Measurements from ENCODE around the gene NRXN2.

Gene NRXN2

GRCh38 chr11:64558065-64558745 is 164.8 kb downstream of the NRXN2 start:
- TF ChIP-seq ZFX (IDR thresholded peaks at IDR 0.05) (no peak), CTCF (conservative IDR thresholded peaks at IDR 0.05) (no peak)
- H3K27ac ChIP-seq = no peak overlapping the region

GRCh38 chr11:64556721-64557250 is 166.2 kb downstream of the NRXN2 start:
- no peak for TF ChIP-seq ZFX (IDR thresholded peaks at IDR 0.05)
- no peak for TF ChIP-seq CTCF (conservative IDR thresholded peaks at IDR 0.05)
- no peak overlapping the region for H3K27ac ChIP-seq

All from C4-2B (cell line).